SHP77 (cell line): ENCODE measurements around the gene NRL.

ENCODE experiments used
- DNase-seq, 2 experiments: peaks; one replicate each; lab custom pipeline; 2025; lab: John Stamatoyannopoulos, UW

NRL gene

DNA sequence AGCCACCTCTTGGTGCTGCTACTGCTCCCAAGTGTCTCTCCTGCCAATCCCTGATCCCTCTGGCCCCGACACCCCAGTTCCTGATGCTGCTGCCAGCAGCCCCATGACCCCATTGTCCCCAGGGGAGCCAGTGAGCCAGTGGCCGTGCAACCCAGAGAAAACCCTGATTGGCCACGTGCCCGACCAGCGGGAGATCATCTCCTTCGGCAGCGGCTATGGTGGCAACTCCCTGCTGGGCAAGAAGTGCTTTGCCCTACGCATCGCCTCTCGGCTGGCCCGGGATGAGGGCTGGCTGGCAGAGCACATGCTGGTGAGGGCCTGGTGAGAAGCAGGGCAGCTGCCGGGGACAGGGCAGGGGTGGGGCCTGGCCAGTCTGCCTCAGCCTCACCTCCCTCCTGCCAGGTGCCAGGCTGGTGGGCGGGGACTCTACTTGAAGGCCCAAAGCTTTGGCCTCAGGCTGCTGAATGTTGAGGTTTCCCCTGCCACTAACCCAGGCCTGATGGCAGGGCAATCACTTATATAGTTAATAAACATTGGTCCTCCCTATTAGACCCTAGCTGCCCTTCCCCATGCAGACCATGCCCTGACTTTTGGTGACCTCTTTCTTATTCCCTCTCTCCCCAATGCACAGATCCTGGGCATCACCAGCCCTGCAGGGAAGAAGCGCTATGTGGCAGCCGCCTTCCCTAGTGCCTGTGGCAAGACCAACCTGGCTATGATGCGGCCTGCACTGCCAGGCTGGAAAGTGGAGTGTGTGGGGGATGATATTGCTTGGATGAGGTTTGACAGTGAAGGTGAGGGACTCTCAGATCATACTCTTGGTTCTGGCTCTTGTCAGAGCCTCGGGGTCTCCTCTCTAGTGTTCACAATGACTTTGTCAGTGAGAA, 15.6 kb downstream of the NRL start:
- no peak for DNase-seq

DNA sequence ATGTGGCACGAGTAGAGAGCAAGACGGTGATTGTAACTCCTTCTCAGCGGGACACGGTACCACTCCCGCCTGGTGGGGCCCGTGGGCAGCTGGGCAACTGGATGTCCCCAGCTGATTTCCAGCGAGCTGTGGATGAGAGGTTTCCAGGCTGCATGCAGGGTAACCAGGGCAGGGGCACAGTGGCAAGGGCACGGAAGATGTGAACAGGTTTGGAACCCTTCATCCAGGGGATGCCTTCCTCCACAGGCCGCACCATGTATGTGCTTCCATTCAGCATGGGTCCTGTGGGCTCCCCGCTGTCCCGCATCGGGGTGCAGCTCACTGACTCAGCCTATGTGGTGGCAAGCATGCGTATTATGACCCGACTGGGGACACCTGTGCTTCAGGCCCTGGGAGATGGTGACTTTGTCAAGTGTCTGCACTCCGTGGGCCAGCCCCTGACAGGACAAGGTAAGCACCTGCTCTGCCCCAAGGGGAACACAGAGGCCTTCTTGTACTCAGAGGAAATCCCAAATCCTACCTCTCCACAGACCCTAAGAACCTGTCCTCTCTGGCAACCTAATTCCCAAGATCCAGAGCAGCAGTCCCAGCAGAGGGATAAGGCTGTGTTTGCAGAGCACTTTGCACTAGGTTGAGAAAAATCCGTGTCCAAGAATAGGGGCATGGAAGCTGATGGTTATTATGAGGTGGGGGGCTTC, 16.4 kb downstream of the NRL start:
- no peak for DNase-seq

DNA sequence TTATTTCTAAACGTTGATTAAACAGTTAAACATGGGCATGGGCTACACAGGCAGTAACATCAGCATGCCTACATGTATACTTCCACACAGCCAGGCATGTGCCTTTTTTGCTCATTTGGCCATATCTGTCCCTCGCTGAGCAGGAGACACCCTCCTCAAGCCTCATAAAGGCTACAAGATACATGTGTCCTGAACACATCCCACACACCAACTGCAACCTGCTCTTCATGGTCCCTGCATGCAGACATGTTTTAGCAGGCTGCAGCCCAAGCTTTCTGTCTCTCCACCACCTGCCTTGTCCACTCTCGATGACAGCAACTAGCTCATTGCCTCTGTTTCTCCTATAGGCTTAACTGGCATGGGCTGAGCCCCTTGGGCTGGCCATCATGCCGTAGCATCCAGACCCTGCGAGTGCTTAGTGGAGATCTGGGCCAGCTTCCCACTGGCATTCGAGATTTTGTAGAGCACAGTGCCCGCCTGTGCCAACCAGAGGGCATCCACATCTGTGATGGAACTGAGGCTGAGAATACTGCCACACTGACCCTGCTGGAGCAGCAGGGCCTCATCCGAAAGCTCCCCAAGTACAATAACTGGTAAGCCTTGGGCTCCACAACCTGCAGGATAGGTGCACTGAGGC, 18.1 kb downstream of the NRL start:
- no peak for DNase-seq

DNA sequence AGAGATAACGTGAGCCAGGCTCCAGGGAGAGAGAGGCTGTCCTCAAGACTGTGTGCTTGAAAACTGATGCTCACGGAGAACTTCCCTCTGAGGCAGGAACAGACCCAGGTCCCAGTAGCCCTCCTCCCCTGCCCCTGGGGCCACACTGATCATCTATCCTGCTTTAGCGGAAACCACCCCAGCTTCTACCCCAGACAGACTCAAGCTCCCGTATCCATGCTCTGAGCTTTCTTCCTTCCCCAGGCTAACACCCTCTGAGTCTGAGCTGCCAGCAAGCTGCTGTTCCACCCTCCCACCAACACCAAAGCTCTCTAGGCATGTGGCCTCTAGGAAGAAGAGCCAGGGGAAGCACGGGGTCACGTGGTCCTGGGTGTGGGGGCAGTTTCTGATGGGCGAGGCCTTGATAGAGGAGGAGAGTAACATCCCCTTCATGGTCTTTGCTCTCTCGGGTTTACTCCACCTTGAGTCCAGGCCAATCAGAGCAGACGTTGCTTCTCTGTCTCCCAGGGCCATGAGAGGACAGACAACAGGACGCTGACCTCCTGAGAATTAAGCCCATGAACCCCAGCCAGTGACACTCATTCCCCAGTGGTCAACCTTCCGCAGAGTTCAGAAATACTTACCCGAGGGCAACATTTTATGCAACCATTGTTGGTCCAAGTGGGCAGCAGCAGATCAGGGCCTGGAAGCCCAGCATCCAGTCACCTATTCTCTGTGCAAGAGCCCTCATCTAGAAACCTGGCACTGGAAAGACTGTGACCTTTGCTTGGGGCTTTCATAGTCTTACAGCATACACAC, 19.3 kb downstream of the NRL start:
- DNase-seq = peak; percentile 78 to 83

DNA sequence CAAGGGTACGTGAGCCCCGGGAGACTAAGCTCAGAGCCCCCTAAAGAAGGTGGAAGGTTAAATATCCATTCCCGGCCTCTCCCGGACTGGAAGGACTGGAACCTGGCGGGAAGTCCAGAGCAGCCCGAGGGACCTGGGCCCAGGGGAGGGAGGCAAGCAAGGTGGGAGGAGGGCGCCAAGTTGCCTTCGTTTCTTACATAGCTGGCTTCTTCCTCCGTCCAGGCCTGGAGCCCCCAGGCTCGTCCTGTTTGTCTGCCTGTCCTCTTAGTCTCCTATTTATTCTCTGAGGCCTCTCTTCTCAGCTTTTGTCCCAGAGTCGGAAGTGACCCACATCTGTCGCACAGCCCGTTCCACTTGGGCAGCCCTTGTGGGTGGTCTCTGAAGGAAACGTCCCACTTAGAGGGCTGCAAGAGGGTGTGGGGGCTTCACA, 19.9 kb downstream of the NRL start:
- peak in 1 of 2 experiments; percentile 47 for DNase-seq

DNA sequence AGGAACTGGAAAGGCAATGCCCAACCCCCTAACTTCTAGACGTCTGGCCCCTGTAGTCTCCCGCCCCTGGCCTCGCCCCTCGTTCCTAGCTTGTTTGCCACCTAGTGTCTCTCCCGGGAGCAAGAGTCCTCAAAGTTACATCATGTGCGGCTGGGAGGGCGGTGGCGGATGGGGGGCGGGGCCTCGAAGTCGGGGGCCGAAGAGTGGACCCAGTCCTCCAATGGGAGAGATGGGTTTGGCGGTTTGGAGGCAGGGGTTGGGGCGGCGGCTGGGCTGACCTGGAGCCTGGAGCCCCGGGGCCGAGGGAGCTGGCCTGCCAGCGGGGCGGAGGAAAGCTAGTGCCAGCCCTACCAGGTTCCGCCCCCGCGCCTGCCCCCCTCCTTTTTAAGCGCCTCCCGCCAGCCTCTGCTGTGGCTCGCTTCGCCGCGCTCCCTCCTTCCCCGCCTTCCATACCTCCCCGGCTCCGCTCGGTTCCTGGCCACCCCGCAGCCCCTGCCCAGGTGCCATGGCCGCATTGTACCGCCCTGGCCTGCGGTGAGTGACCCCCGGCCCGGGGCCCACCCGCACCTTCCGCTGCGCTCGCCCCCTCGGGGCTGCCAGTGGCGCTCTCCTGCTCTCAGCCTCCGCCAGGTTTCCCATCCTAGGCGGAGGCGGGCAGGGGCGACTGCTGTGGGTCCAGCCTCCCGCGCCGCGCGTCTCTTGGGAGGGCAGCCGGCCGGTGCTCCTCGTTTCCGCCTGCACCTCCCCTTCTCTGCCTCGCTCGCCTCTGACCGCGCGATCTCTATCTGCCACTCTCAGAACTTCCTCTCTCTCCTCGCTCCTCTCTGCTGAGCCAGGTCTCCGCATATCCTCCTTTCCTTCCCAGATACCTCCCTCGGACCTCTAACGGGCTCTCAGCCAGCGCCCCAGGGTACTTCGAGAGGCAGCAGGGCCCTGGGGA, 20.6 kb downstream of the NRL start, which contains the start of gene PCK2:
Gene PCK2 (plus strand): TSS at position 411 of the 940 bp plus-strand sequence. CDS start 95 bp downstream, at position 506.
- DNase-seq = peak; percentile 87 to 97

DNA sequence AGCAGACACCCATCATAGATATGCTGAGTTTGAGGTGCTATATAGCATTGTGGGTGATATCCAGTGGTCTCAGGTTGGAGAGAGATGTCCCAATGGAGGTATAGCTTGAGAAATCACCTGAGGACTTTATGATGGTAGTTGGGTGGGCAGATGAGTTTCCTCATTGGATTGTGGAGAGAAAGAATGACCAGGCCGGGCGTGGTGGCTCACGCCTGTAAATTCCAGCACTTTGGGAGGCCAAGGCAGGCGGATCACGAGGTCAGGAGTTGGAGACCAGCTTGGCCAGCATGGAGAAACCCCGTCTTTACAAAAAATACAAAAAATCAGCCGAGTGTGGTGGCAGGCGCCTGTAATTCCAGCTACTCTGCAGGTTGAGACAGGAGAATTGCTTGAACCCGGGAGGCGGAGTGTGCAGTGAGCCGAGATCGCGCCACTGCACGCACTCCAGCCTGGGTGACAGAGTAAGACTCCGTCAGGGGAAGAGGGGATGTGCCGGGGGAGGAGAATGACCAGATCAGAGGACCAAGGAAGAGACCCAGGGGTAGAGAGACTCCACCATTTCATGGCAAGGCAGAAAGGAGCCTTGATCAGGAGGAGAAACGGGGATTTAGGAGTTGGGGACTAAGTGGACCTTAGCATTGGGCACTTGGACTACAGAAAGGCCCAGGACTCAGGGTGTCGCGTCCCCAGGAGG, 21.4 kb downstream of the NRL start:
- DNase-seq = no peak

DNA sequence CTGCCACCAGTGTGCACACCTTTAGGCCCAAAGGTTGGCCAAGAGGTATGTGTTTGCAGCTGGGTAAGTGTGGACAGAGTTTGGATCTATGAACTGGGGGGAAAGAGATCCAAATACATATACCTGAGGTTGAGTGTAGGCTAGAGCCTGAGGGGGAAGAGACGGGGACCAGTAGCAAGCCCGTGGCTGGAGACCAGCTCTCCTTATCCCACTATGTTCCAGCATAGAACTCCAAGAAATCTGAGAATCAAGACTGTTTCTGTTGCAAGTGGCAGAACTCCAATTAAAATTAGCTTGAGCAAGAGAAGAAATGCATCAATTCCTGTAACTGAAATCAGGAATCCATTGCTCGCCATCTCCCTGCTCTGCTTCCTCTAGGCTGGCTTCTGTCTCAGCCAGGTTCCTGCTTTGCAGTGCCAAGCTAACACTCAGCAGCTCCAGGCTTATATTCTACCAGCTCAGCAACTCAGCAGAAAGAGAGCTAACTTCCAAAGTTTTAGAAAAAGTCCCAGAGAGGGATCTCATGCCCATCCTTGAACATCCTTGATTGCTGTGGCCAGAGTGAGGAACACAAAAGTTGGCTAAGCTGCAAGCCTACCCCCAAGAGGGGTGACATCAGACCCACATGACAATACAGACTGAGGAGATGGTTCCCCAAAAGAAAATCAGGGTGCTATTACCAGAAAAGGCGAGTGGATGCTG, 22.1 kb downstream of the NRL start:
- DNase-seq = no peak

DNA sequence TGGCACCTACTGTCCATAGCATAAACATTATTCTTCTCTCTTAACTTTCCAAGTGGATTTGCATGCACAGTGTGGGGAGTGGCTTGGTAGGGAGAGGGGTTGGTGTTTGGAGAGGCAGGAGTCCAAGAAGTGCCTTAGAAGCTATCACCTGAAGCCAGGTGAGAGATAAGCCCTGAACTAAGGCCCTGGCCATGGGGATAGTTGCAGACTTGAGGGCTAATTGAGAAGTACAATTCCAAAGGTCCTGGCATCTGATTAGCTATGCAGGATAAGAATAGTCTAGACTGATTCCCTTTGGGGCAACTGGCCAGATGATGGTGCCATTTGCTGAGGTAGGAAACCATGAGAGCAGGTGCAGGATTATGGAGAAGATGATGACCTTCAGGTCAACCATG, 22.6 kb downstream of the NRL start:
- no peak for DNase-seq

DNA sequence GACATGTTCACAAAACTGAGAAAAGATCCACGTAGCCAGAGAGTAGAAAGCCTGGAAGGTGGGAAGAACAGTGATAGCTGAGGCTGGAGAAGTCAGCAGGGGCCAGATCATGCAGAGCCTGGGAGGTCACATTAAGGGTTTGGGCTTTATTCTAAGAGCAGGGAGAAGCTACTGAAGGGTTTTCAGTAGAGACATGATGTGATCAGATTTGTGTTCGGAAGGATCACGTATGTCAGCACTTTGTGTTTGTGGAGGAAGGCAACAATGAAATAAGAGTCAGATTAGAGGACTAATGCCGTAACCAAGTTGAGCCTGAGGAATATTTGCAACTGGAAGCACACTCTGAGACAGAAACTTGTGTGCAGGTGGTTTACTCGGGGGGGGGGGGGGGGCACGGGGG, 24.9 kb downstream of the NRL start:
- no peak for DNase-seq

DNA sequence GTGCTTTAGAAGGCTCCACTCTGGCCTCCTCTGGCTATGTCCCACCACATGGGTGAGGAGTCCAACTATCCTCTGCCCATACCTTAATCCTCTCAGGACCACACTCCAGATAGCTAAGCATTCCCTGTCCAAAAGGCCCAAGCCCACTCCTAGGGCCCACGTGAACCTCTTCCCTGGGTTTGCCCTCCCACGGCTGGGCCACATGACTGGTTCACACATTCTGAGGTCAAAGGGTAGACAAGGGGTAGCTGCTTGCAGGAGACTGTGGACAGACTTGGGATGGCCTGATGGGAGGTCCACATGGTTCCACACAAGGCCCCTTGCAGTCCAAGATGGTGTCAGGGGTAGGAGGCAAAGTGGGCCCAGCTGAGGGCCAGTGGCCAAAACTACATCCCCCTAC, 26.7 kb downstream of the NRL start:
- DNase-seq = no peak

DNA sequence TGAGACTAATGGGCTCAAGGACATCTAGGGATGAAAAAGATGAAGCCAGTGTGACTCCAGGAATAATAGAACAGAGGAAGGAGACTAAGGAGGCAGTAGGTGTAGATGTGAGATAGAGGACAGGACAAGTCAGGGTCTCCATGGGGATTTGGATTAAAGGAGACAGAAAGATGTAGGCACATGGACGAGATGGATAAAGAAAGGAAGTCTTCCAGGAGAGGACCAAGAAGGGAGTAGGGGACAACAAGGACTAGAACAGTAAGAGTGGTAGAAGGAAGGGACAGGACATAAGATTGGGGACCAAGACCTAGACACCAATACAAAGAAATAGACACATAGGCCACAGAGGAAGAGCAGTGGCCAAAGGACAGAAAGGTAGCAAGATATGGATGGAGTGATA, 27.7 kb downstream of the NRL start:
- DNase-seq = no peak

DNA sequence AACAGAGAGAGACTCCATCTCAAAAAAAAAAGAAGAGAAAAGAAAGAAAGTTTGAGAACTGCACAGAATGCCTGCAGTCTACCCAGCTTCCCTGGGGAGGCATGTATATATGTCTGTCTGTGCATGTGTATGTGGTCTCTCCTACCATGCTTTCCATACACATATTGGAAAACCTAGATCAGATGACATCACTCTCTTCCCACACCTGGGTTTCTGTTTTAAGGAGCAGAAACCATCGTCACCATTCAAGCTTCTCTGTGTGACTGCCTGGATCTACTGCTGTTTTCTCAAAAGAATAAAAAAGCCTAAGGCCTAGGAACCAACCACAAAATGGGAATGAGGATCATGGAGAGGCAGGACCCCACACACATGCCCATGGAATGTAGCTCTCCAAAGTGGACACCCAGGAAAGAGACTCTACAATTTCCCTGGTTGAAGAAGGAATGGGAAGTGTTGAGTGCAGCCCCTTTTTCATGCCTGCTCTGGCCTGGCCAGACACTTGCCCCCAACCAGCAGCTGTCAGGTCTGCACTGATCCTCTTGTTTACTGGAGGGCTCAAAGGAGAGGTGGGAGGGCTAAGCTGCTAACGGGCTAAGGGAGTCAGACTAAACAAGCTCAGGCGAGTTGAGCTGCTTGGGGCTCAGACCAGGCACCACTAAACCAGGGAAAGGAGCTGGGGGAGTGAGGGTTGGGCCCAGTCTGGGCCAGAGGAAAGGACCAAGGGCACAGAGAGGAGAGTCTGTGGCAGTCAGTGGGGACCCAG, 28.4 kb downstream of the NRL start:
- DNase-seq = no peak

DNA sequence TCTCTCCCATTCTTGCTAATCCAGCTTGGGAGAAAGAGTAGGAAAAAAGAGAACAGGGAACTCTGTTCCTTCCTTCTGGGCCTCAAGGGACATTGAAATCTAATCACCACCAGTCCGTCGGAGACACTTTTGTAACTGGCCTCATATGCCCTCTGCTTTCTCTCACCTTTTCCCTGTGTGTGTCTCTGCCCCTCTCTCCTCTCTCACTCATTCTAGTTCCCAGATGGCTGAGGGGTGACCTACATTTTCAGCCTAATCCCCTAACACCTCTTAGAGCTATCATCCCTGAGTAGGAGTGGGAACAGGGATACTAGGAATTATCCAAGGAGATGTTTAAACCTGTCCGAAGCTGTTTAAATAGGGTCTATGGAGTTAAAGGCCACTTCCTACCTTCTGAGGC, 29.5 kb downstream of the NRL start:
- DNase-seq = no peak

DNA sequence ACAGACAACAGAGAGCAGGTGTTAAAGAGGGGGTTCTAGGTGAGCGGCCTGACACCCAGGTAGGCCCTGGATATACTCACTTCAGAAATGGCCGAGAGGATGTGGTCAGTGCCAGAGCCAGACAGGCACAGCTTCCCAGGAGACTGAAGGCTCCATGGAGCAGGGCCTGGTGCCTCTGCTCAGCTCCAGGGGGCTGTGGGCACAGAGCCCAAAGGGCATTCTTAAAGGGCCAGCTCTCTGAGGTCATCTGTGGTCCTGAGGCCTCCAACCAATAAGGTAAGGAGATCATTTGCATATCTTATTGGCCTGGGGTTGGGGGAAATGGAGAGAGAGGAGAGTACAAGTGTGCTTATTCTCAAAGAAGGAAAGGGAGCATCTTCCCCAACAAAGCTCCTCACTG, 30.3 kb downstream of the NRL start:
- no peak for DNase-seq

DNA sequence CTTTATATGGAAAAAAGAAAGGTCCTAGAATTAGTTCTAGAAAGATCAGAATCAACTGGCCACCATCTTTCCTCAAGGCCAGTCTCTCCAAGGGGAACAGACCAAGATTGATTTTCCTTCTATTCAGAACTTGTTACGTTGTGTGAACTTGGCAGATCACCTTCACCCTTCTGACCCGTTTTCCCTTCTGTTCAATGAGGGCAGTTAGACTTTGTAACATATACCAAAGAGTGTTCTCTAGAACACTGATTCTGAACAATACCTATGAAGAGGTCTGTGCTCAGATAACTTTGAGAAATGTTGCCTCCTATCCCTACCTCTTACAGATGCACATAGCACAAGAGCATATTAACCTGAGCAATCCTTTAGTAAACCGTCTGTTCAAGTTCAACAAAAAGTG, 31.3 kb downstream of the NRL start:
- no peak for DNase-seq

DNA sequence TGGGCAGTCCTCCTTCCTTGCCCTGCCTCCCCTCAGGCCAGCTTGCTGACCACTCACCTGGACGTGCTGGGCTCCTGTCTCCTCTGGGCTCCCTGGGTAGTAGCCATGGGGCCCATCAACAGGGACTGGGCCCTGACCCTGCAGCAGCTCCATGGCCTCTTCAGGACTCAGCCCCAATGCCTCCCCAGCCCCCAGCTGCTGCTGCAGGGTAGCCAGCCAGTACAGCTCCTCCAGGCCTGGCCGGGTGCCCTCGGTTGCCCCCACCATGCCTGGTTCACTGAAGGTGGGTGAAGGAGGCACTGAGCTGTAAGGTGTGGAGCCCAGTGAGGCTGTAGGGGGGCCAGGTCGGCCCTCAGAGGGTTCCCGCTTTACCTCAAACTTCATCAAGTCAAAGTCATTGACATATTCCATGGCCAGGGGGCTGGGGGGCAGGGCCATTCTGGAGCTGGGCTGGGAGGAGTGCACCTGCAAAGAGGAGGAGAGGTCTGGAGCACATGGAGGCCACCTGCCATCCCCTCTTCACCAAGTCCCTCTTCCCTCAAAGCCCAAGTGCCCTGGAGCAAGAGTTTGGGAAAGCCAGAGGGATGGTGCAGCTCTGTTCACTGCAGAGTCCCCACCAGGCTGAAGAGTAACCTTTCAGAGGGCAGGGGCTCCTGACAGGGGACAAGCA, 32.2 kb downstream of the NRL start:
- DNase-seq = no peak

DNA sequence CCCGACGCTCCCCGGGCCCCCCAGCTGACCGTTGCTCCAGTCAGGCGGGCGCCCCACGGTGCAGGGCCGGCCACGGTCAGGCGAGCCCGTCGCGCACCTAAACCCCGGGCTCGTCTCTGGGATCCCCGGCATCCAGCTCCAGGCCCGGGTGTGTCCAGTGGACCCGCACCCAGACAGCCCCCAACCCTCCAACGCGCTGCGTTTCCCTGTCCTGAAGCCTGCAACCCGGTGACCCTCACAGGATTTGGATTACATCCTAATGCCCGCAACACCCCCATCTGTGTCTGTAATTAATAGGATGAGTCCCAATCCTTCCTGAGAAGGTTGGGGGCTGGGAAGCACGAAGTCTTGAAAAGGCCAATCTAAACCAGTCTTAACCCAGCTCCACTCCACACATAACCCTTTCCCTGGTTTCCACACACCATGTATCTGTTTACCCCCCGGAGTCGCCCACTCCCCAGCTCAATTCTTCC, 33.0 kb downstream of the NRL start:
- no peak for DNase-seq
